CD4-positive, alpha-beta T cell treated with Interferon gamma for 1 hour (primary cell): ENCODE results near the gene DNAJC3.
A peak's percentile ranks its signal among the peaks of the same experiment; 100 is the strongest.
"Not testable (repeated sequence)": the region's sequence is repeated elsewhere in the genome, so short reads cannot be mapped to it uniquely, and the experiment has no call there.

Experiments used
- DNase-seq: peaks from one replicate; pipeline ENCODE4 v3.0.0-alpha.2; 2020

The DNAJC3 gene

GRCh38 chr13:95784161-95784899 is 107.4 kb downstream of the DNAJC3 start:
- no peak for DNase-seq

GRCh38 chr13:95784900-95785290 is 108.0 kb downstream of the DNAJC3 start:
- no peak for DNase-seq

DNA sequence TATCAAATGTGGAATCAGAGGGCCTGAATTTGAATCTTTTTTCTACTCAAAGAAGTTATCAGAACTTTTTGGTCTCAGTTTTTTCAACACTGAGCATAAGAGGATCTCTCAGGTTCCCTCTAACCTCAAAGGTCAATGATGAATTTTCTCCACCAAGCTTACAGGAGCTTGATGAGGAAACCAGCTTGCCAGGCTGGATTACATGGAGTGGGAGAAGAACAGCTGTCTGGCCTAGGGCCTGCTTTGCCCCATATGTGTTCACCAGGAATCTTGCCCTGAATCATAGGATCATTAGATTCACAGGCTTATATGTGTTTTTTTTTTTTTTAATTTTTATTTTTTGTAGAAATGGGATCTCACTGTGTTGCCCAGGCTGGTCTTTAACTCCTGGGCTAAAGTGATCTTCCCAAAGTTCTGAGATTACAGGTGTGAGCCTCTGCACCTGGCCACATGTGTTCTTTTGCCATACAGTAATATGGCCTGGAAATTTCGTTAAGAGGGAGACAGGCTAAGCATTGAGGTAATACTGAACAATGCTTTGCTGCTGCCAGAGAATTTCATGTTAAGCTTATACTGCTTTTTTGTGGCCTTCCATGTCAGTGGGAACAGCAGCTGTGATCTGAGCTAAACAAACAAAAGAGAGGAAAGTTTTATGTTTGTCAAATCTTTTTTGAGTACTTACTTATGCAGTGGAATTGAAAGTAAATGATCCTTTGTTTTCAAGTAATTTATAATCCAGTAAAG is 110.6 kb downstream of the DNAJC3 start:
- DNase-seq, result no peak

GRCh38 chr13:95788100-95788463 is 111.1 kb downstream of the DNAJC3 start:
- no peak for DNase-seq

- not testable (repeated sequence) for DNase-seq
These were observed 112.4 kb downstream of the DNAJC3 start for GRCh38 chr13:95789315-95789714.

GRCh38 chr13:95791084-95791722 is 114.3 kb downstream of the DNAJC3 start:
- no peak for DNase-seq

DNA sequence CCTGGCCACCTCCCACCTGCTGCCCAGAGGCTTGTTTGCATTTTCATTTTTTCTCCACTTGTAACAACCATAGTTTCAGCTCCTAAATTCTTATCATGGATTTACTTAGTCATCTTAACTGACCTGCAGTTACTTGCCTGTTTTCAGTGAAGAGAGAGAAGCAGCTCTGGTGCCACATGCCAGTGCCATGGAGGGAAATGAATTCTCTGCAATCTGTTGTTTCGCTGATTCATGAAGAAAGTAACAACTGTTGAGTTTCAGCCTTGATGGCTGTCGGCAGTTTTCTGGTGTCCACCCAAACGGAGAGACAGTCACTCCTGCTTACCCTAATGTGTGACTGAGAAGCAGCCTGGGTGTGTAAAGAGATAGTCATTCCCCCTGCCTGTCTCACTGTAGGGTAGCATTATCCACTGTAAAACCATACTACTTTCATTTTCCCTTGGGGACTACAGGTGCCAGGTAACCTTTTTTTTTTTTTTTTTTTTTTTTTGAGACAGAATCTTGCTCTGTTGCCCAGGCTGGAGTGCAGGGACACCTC is 116.1 kb downstream of the DNAJC3 start:
- no peak for DNase-seq

DNA sequence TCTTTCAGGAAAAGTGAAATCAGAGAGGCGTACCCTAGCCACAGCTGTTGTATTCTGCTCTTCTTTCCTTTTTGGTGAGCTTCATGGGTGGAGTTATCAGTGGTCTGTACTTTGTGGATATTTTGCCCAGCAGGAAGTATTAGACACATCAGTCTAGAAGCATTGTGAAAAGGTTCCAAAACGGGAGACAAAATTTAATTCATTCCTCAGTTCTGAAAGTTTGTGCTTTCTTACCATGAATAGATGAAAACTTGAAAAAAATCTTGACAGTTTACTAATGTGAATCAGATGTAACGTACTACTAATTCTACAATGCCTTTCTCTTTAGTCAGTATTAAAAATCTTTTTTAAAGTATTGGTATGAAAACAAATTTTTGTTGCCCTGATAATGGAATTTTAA is 116.8 kb downstream of the DNAJC3 start:
- no peak for DNase-seq

DNA sequence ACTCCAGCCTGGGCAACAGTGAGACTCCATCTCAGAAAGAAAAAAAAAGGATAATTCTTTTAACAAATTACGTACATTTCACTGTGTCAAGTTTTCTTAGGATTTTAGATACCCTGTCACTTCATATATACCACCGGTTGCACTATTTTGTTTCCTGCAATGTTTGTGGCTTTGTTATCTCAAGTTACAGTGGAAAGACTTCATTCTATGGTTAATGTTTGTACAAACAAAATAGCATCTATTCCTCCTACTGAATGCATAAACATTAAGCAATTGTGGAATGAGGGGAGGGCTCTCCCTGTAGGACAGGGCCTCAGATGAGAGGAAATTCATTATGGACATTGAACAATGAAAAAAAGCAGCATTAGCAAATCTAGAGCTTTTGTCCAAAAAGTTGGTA is 120.1 kb downstream of the DNAJC3 start:
- DNase-seq, result no peak

GRCh38 chr13:95800436-95800835 is 123.5 kb downstream of the DNAJC3 start:
- no peak for DNase-seq

DNA sequence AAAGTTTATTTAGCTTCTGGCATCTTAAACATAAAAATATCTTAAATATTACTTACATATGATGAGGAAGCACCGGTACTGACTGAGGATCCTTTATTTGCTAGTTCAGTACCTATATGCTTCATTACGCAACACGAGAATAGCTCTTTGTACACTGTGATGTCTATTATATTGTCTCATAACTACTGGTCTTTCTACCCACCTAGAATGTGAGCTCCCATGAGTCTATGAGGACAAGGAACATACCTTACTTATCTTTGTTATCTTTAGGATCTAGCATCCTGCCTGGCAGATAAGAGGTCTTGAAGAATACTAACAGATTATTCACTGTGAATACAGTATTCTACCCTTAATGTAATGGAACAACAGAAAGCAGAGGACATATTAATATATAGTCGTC is 124.9 kb downstream of the DNAJC3 start:
- no peak for DNase-seq

GRCh38 chr13:95805921-95806320 is 129.0 kb downstream of the DNAJC3 start:
- no peak for DNase-seq

GRCh38 chr13:95809429-95809828 is 132.5 kb downstream of the DNAJC3 start:
- DNase-seq, result no peak

DNA sequence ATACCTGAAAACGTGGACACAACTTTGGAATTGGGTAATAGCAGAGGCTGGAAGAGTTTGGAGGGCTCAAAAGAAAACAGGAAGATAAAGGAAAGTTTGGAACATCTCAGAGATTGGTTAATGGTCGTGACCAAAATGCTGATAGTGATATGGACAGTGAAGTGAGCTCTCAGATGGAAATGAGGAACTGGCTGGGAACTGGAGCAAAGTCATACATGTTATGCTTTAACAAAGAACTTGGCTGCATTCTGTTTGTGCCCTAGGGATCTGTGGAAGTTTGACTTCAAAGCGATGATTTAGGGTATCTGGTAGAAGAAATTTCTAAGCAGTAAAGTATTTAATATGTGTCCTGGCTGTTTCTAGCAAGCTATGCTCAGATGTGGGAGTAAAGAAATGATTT is 136.2 kb downstream of the DNAJC3 start:
- DNase-seq, result no peak

DNA sequence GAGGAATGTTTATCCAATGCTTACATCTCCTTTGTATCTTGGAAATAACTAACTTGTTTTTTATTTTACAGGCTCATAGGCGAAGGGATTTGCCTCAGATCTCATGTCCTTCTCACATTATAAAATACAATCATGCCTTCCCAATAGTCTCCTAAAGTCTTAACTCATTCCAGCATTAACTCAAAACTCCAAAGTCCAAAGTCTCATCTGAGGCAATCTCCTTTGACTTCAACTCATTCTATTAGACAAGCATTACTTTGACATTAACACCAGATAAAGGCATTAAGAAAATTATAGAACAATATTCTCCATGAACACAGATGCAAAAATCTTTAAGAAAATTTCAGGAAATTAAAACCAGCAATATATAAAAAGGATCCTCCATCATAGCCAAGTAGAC is 137.6 kb downstream of the DNAJC3 start:
- no peak for DNase-seq

DNA sequence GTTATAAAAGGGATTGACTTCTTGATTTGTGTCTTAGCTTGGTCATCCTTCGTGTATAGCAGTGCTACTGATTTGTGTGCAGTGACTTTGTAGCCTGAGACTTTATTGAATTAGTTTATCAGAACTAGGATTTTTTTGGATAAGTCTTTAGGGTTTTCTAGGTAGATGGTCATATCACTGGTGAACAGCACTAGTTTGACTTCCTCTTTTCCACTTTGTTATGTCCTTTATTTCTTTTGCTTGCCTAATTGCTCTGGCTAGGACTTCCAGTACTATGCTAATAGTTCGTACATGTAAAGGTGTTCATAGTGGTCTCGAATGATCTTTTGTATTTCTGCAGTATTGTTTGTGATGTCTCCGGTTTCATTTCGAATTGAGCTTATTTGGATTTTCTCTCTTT is 145.4 kb downstream of the DNAJC3 start:
- DNase-seq, result no peak

- no peak for DNase-seq
These were observed 156.2 kb downstream of the DNAJC3 start for GRCh38 chr13:95833126-95833525.

- DNase-seq, result no peak
These were observed 156.8 kb downstream of the DNAJC3 start for GRCh38 chr13:95833719-95834118.

DNA sequence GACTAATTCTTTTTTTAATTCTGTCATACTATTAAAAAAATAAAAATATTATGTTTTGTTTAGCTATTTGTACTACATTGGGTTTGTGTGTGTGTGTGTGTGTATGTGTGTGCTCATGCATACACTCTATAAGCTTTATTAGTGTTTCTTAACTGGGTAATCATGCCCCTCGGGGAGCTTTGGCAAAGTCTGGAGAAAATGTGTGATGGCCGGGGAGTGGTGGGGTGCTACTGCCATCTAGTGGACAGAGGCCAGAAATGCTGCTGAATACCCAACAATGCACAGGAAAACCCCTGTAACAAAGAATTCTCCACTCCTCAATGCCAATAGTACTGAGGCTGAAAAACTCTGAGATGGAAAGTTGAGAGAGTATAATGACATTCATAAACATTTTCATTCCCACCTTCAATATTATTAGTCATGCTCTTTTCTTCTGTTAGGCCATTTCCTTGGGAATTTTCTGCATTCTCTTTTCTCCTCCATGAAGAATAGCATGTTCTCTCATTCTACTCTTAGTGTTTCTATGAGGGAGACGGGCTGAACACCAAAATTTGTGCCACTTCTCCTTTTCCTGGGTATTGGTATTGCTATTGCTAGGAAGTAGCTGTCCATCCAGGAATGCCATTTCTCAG is 157.3 kb downstream of the DNAJC3 start:
- peak; percentile 47 for DNase-seq

DNA sequence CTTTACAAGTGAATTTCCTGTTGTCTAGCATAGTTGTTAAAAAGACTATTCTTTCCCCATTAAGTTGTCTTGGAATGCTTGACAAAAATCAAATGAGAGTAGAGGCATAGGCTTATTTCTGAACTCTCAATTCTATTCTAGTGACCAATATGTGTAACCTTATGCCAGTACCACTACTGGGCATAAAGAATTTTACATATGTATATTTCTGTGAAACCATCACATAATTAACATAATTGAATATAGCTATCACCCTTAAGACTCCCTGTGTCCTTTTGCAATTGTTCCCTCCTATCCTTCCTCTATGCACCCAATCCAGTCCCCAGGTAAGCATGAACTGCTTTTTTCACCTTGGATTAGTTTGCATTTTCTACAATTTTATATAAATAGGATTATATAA is 165.0 kb downstream of the DNAJC3 start:
- DNase-seq, result no peak

- no peak for DNase-seq
These were observed 166.0 kb downstream of the DNAJC3 start for GRCh38 chr13:95842898-95843297.
